GM10248 (cell line): Measurements from ENCODE around the gene BACE1-AS.

Experiments
- CTCF ChIA-PET: fragments of 300-600 bp; sonication (Branson Sonifier 250); formaldehyde crosslinking; extraction: SDS; loops from one replicate; lab custom pipeline; 2021; ENCODE audit warnings: antibody characterized with exemption; lab: Yijun Ruan, JAX
- POLR2A ChIA-PET: fragments of 350-650 bp; sonication (Branson Sonifier 250); formaldehyde crosslinking; extraction: SDS; loops from one replicate; lab custom pipeline; 2020; ENCODE audit warnings: antibody characterized with exemption; lab: Yijun Ruan, JAX
- DNase-seq: peaks from one replicate; pipeline ENCODE4 v3.0.0; 2012; ENCODE audit errors: extremely low spot score
- CTCF ChIP-seq: IDR thresholded peaks from 2 replicates; pipeline ENCODE4 v1.5.1; 2012; ENCODE audit warnings: mild to moderate bottlenecking, low read depth; ENCODE audit errors: extremely low read depth, missing control alignments, control extremely low read depth

Gene BACE1-AS

DNA sequence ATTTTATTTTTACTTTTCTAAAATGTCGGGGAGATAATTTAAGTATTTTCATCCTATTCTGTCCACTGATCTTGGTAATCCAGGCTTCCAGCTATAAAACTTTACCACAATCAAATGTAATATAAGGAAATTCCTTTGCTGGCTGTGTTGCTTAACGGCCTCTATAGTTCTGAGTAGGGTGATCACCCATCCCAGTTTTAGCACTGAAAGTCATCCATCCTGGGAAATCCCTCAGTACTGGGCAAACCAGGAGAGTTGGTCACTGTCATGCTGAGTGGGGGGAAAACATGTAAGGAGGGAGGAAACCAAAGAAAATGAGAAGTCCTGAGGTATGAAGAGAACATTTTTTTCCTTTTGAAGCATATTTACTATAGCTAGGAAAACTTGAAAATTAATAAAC lies 12.8 kb upstream of the BACE1-AS start:
- ChIA-PET CTCF (interaction anchor here (1.4 kb wide), 1 partner anchor 202 kb away, joined by 3 read pairs; no protein-coding TSS in a partner anchor), POLR2A (no interaction called here)
- no peak for TF ChIP-seq CTCF
- no peak for DNase-seq

DNA sequence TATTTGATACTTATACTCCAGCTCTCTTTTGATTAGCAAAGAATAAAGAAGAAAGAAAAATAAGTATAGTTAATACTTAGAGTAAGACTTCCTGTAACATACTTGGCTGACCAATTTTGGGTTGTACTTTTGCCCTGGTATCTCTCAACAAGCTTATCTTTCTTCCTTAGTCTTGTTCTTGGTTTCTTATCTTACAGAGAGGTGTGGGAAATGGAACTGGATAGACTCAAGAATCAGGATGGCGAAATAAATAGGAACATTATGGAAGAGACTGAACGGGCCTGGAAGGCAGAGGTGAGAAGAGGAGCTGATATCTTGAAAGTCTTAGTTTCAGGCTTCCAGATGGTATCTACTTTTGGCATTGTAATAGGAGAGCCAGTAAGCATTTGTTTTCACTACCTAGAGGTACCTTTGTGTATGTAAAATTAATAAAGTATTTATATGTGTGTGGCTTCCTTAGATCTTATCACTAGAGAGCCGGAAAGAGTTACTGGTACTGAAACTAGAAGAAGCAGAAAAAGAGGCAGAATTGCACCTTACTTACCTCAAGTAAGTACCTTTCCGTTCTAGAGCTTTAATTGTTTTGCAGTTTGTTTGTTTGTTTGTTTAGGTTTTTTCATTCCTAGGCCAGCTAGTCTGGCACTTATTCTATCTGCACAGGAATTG lies 11.3 kb upstream of the BACE1-AS start:
- ChIA-PET CTCF (no interaction called here), POLR2A (no interaction called here)

DNA sequence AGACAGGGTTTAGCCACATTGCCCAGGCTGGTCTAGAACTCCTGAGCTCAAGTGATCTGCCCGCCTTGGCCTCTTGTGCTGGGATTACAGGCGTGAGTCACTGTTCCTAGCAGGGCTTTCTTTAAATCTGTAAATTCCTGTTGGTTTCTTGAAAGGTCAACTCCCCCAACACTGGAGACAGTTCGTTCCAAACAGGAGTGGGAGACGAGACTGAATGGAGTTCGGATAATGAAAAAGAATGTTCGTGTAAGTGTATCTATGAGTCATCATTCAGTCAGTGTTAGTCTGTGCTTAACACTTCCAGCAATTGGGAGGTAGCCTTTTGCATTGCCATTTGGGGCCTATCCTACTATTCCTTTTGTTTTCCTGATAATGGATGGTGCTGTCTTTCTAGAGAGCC lies 10.0 kb upstream of the BACE1-AS start:
- DNase-seq, result no peak
- TF ChIP-seq CTCF, result no peak
- ChIA-PET CTCF (no interaction called here), POLR2A (no interaction called here)

More for the DNA sequence above, 11.3 kb upstream of the BACE1-AS start:
- DNase-seq, result no peak
- no peak for TF ChIP-seq CTCF

DNA sequence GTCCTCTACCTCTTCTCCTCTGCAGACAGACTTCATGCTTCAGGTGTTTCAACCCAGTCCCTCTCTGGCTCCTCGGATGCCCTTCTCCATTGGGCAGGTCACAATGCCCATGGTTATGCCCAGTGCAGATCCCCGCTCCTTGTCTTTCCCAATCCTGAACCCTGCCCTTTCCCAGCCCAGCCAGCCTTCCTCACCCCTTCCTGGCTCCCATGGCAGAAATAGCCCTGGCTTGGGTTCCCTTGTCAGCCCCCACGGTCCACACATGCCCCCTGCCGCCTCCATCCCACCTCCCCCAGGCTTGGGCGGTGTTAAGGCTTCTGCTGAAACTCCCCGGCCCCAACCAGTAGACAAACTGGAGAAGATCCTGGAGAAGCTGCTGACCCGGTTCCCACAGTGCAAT lies 9.3 kb upstream of the BACE1-AS start:
- ChIA-PET POLR2A (no interaction called here), CTCF (no interaction called here)
- TF ChIP-seq CTCF, result no peak
- DNase-seq, result no peak

DNA sequence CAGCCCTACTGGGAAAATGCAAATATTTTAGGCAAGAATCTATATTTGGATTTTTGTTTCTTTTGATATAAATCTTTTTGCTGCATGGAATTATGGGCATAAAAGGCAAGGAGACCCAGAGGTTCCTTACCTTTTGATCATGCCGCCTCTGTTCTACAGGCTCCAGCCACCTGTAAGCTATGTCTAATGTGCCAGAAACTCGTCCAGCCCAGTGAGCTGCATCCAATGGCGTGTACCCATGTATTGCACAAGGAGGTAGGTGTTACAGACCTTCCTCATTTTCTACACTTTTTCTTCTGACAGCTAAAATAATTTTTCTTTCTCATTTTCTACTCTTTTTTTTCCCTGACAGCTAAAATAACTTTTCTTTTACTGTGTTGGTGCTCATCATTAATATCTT lies 8.2 kb upstream of the BACE1-AS start:
- no peak for DNase-seq
- CTCF ChIA-PET, result no interaction called here
- POLR2A ChIA-PET, result no interaction called here
- TF ChIP-seq CTCF, result no peak

- ChIA-PET POLR2A (no interaction called here), CTCF (no interaction called here)
- no peak for TF ChIP-seq CTCF
- DNase-seq, result no peak
These were observed 7.1 kb upstream of the BACE1-AS start for GRCh38 chr11:117284053-117284452.
